Sigmoid colon (tissue), 4 donors: ENCODE measurements around the gene SPON1.

Experiments
- EP300 ChIP-seq, 4 donors: sonication (generic); formaldehyde crosslinking; IDR thresholded peaks; one replicate each; pipeline ENCODE4 v1.6.1; 2017; ENCODE audit warnings: antibody characterized with exemption in 4 of 4
- POLR2A ChIP-seq, 2 donors: fragments of 450-650 bp; IDR thresholded peaks; one replicate each; pipeline ENCODE4 v1.6.1; 2016; ENCODE audit warnings: antibody characterized with exemption in 2 of 2, mild to moderate bottlenecking in 2 of 2, moderate library complexity in 2 of 2
- POLR2AphosphoS5 ChIP-seq, 4 donors: sonication (generic); formaldehyde crosslinking; IDR thresholded peaks; one replicate each; pipeline ENCODE4 v1.6.1; 2017; ENCODE audit warnings: antibody characterized with exemption in 4 of 4
- TF ChIP-seq, protein P1 (sequence below), 4 experiments: fragments of 450-650 bp in 3 of 4; fragments of 200-600 bp in 1 of 4; IDR thresholded peaks; one replicate each; pipeline ENCODE4 v1.5.1; 2016 to 2019; ENCODE audit warnings: antibody characterized with exemption in 4 of 4, mild to moderate bottlenecking in 3 of 4, moderate library complexity in 2 of 4

DNA sequence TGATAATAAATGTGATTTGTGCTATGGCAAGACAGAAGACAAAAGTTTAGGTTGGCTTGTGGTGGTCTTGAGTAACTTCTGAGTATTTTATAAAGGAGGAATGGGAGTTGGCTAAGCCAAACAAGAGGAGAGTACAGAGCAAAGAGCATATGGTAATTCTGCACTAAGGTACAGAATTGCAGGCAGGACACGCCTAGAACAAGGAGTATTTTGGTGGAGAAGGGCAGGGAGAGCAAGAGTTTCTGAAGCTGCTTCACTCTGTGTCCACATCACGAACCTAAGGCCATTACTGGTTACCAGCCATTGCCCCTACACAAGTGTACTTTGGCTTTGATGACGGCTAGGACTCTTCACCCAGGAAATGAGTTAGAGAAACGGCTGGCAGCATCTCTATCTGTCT lies 170.9 kb downstream of the SPON1 start:
- TF ChIP-seq, protein P1, sequence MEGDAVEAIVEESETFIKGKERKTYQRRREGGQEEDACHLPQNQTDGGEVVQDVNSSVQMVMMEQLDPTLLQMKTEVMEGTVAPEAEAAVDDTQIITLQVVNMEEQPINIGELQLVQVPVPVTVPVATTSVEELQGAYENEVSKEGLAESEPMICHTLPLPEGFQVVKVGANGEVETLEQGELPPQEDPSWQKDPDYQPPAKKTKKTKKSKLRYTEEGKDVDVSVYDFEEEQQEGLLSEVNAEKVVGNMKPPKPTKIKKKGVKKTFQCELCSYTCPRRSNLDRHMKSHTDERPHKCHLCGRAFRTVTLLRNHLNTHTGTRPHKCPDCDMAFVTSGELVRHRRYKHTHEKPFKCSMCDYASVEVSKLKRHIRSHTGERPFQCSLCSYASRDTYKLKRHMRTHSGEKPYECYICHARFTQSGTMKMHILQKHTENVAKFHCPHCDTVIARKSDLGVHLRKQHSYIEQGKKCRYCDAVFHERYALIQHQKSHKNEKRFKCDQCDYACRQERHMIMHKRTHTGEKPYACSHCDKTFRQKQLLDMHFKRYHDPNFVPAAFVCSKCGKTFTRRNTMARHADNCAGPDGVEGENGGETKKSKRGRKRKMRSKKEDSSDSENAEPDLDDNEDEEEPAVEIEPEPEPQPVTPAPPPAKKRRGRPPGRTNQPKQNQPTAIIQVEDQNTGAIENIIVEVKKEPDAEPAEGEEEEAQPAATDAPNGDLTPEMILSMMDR (IDR thresholded peaks at IDR 0.05): no peak
- TF ChIP-seq POLR2A (IDR thresholded peaks at IDR 0.05): no peak
- no peak for TF ChIP-seq POLR2AphosphoS5 (IDR thresholded peaks at IDR 0.05)
- TF ChIP-seq EP300 (IDR thresholded peaks at IDR 0.05): no peak
